NT2/D1 (cell line): ENCODE results near the gene ERI3.

Experiments
- DNase-seq: peaks from one replicate; pipeline ENCODE4 v3.0.0-alpha.2; 2011; ENCODE audit warnings: low read depth, low spot score
- H3K27me3 ChIP-seq: 2 replicates; pipeline ENCODE4 v1.6.0; 2011; ENCODE audit warnings: mild to moderate bottlenecking; ENCODE audit not compliant: insufficient read length, insufficient read depth
- H3K36me3 ChIP-seq: 2 replicates; pipeline ENCODE4 v1.6.1; 2011; ENCODE audit warnings: mild to moderate bottlenecking, low read length, mixed read lengths; ENCODE audit not compliant: insufficient read depth, insufficient read length
- H3K4me1 ChIP-seq: 2 replicates; pipeline ENCODE4 v1.5.1; 2011; ENCODE audit not compliant: insufficient read depth, insufficient read length
- H3K4me3 ChIP-seq: 2 replicates; pipeline ENCODE4 v1.5.1; 2011; ENCODE audit warnings: low read depth; ENCODE audit not compliant: insufficient read length
- H3K9ac ChIP-seq: 2 replicates; pipeline ENCODE4 v1.6.0; 2011; ENCODE audit warnings: low read depth; ENCODE audit not compliant: insufficient read length
- H3K9me3 ChIP-seq: 2 replicates; pipeline ENCODE4 v1.5.1; 2011; ENCODE audit warnings: mild to moderate bottlenecking, low read length; ENCODE audit not compliant: insufficient read depth
- SUZ12 ChIP-seq: IDR thresholded peaks from 2 replicates; pipeline ENCODE4 v1.6.1; 2011; ENCODE audit not compliant: insufficient read length, insufficient read depth; ENCODE audit errors: extremely low read depth
- YY1 ChIP-seq: IDR thresholded peaks from 2 replicates; pipeline ENCODE4 v1.6.1; 2011; ENCODE audit not compliant: insufficient read length, insufficient read depth
- ZNF274 ChIP-seq: IDR thresholded peaks from 2 replicates; pipeline ENCODE4 v1.6.1; 2011; ENCODE audit warnings: mild to moderate bottlenecking, low read depth, low read length

ERI3 gene

GRCh38 chr1:44326024-44326701 lies 28.9 kb downstream of the ERI3 start:
- peaks cover 3% of the 10 kb centered on the region for H3K27me3 ChIP-seq
- no peak overlapping the region for H3K9ac ChIP-seq
- no peak for TF ChIP-seq ZNF274
- no peaks in the 10 kb centered on the region for H3K9me3 ChIP-seq
- DNase-seq = no peak
- no peak overlapping the region for H3K4me3 ChIP-seq
- peaks cover 25% of the 10 kb centered on the region for H3K36me3 ChIP-seq
- H3K4me1 ChIP-seq = peaks cover 17% of the 10 kb centered on the region

DNA sequence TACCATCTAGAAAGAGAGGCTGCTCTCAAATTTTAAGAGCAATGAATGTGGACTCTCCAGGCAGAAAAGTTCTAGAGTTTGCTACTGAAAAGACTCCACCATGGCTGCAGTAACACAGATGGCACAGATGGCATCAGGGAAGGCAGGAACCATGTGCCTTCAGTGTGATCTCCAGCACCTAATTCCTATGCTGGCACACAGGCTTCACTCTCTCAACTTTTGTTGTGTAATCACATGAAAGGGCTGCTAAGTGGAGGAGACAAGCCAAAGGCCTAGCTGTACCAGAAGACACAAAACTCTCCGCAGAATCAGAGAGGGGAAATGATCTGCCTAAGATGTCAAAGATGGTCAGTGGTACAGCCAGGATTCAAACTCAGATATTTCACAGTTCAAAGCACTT lies 31.1 kb downstream of the ERI3 start:
- Histone ChIP-seq H3K4me1 (peaks cover 12% of the 10 kb centered on the region), H3K4me3 (no peak overlapping the region), H3K9me3 (no peaks in the 10 kb centered on the region), H3K27me3 (no peaks in the 10 kb centered on the region), H3K9ac (no peak overlapping the region), H3K36me3 (peaks cover 35% of the 10 kb centered on the region)
- TF ChIP-seq YY1 (no peak), ZNF274 (no peak), SUZ12 (no peak)
- DNase-seq = no peak

- Histone ChIP-seq H3K4me1 (peaks cover 9% of the 10 kb centered on the region), H3K4me3 (no peak overlapping the region), H3K36me3 (peaks cover 49% of the 10 kb centered on the region), H3K9me3 (no peaks in the 10 kb centered on the region), H3K27me3 (no peaks in the 10 kb centered on the region), H3K9ac (no peak overlapping the region)
- no peak for TF ChIP-seq ZNF274
- no peak for DNase-seq
These were observed 32.7 kb downstream of the ERI3 start for GRCh38 chr1:44322367-44322766.

- no peak for DNase-seq
- no peak for TF ChIP-seq YY1
- no peak for TF ChIP-seq ZNF274
- no peak for TF ChIP-seq SUZ12
These were observed 33.6 kb downstream of the ERI3 start for GRCh38 chr1:44321466-44321865.

GRCh38 chr1:44318097-44319088 lies 36.7 kb downstream of the ERI3 start:
- Histone ChIP-seq H3K4me1 (peaks cover 16% of the 10 kb centered on the region), H3K9me3 (no peaks in the 10 kb centered on the region), H3K36me3 (peaks cover 66% of the 10 kb centered on the region), H3K27me3 (no peaks in the 10 kb centered on the region), H3K4me3 (no peak overlapping the region), H3K9ac (no peak overlapping the region)
- peak; percentile 68 for DNase-seq
- TF ChIP-seq YY1 (no peak), SUZ12 (no peak), ZNF274 (no peak)

More at GRCh38 chr1:44321466-44321865, 33.6 kb downstream of the ERI3 start:
- Histone ChIP-seq H3K27me3 (no peaks in the 10 kb centered on the region), H3K9ac (no peak overlapping the region), H3K4me3 (no peak overlapping the region), H3K9me3 (no peaks in the 10 kb centered on the region), H3K36me3 (peaks cover 55% of the 10 kb centered on the region), H3K4me1 (peaks cover 7% of the 10 kb centered on the region)

DNA sequence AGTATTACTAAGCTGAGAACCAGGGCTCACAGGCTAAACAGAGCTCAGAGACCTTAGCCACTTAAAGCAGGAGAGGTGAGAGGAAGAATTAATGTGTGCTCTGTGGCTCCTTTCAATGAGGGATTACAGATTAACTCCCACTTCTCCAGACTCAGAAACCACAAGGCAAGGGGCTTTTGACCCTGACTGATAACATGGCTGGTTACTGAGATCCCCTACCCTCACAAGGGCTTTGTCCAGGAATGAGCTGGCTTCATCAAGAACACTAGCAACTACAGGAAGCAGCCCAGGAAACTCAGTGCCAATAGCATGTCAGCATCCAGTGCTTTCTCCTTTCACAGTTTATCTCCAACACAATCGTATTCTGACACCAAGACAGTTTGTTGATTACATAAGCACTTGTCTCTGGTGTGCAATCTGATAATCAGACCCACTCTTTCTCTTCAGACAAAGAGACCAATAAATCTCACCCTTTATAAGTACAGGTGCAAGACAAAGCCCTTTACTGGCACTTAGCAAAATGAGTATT lies 38.8 kb downstream of the ERI3 start:
- TF ChIP-seq SUZ12 (no peak), ZNF274 (no peak), YY1 (no peak)
- no peaks in the 10 kb centered on the region for H3K27me3 ChIP-seq
- no peak overlapping the region for H3K4me3 ChIP-seq
- peaks cover 22% of the 10 kb centered on the region for H3K4me1 ChIP-seq
- no peak for DNase-seq
- peaks cover 74% of the 10 kb centered on the region for H3K36me3 ChIP-seq
- no peaks in the 10 kb centered on the region for H3K9me3 ChIP-seq
- H3K9ac ChIP-seq = no peak overlapping the region

GRCh38 chr1:44315521-44315920 lies 39.5 kb downstream of the ERI3 start:
- Histone ChIP-seq H3K27me3 (no peaks in the 10 kb centered on the region), H3K4me3 (no peak overlapping the region), H3K4me1 (peaks cover 22% of the 10 kb centered on the region), H3K36me3 (peaks cover 82% of the 10 kb centered on the region), H3K9ac (no peak overlapping the region), H3K9me3 (no peaks in the 10 kb centered on the region)
- no peak for TF ChIP-seq SUZ12
- TF ChIP-seq YY1 = no peak
- no peak for TF ChIP-seq ZNF274
- DNase-seq = no peak
